ENCODE data around the gene CLCN3.

GRCh38 chr4:169621731-169622492 is 1.5 kb downstream of the CLCN3 start:
- TF ChIP-seq SMC3 (IDR thresholded peaks at IDR 0.05; ENCODE audit: borderline replicate concordance, low read length) (no peak), GABPA (IDR thresholded peaks at IDR 0.05; ENCODE audit: low read depth) (no peak), CTCF (IDR thresholded peaks at IDR 0.05 in 2 of 3, conservative IDR thresholded peaks at IDR 0.05 in 1 of 3; ENCODE audit: control insufficient read depth in 2 of 3, extremely low read depth in 1 of 3, insufficient read depth in 1 of 3, low read depth in 3 of 3, low read length in 3 of 3) (no peak), MXI1 (IDR thresholded peaks at IDR 0.05; ENCODE audit: low read depth, low read length) (0 out of 2 replicates have a peak, but pooled peaks have one; percentile 15), NR2C1 (IDR thresholded peaks at IDR 0.05) (no peak), NR2C2 (IDR thresholded peaks at IDR 0.05; ENCODE audit: borderline replicate concordance, control insufficient read depth, insufficient read length, low read depth) (no peak)
